ENCODE measurements around the gene P4HB. TPM values are rescaled to one million over a fixed set of nuclear protein-coding genes. Genes with fewer than 3 reads are reported as not detected.

Gene P4HB
- total and polyA plus RNA-seq, 2 experiments from 2014 or later: 206 to 620 TPM

- H3K27ac Mint-ChIP-seq: no peak overlapping the region
- Histone ChIP-seq H3K27ac (ENCODE audit: low read depth) (no peak overlapping the region), H3F3A (replicated peaks; ENCODE audit: low read depth) (0 out of 2 replicates have a peak, but pooled peaks cover 7% of the 10 kb centered on the region), H3K4me2 (no peak overlapping the region), H3K9me2 (ENCODE audit: insufficient read depth) (no peaks in the 10 kb centered on the region), H4K20me1 (replicated peaks; ENCODE audit: insufficient read depth) (peaks cover 6% of the 10 kb centered on the region; the same call in 1 of the 2 replicates), H3K79me2 (replicated peaks; ENCODE audit: insufficient read depth) (no peaks in the 10 kb centered on the region), H3K4me3 (no peak overlapping the region), H3K36me3 (ENCODE audit: insufficient read depth) (no peaks in the 10 kb centered on the region), H3K27me3 (ENCODE audit: insufficient read depth) (no peaks in the 10 kb centered on the region), H2AFZ (no peak overlapping the region), H3K4me1 (ENCODE audit: insufficient read depth) (peaks cover 1% of the 10 kb centered on the region; the same call in 1 of the 2 replicates)
- ATAC-seq (no peak), DNase-seq (ENCODE audit: low spot score) (no peak)
- peaks cover 10% of the 10 kb centered on the region for H3K36me3 Mint-ChIP-seq (ENCODE audit: low read depth)
- H3K9me3 Mint-ChIP-seq: no peaks in the 10 kb centered on the region
- H3K4me1 Mint-ChIP-seq: peaks cover 2% of the 10 kb centered on the region; the same call in 1 of the 3 replicates
- TF ChIP-seq ZNF331 (CRISPR knock-in tag; IDR thresholded peaks at IDR 0.05; ENCODE audit: low read depth) (no peak), EZH2phosphoT487 (IDR thresholded peaks at IDR 0.05; ENCODE audit: unreplicated experiment) (no peak), STAT1 (IDR thresholded peaks at IDR 0.05; ENCODE audit: unreplicated experiment) (no peak), ZNF114 (CRISPR knock-in tag; IDR thresholded peaks at IDR 0.05) (no peak), JUNB (IDR thresholded peaks at IDR 0.05; ENCODE audit: unreplicated experiment) (no peak), REST (IDR thresholded peaks at IDR 0.05; ENCODE audit: unreplicated experiment) (no peak)
- no peaks in the 10 kb centered on the region for H3K27me3 Mint-ChIP-seq (ENCODE audit: insufficient read depth, low read depth, poor library complexity)
- H3K4me3 Mint-ChIP-seq: no peak overlapping the region
These were observed 21.0 kb downstream of the P4HB start for GRCh38 chr17:81839301-81839700.

- DNase-seq (ENCODE audit: low spot score) (no peak), ATAC-seq (peak; percentile 9; the same call in 2 of the 3 replicates)
- H3K9me3 Mint-ChIP-seq: no peaks in the 10 kb centered on the region
- H4K20me1 ChIP-seq (replicated peaks; ENCODE audit: insufficient read depth): peaks cover 6% of the 10 kb centered on the region; the same call in 1 of the 2 replicates
- no peak overlapping the region for H3K4me2 ChIP-seq
- H3K27me3 ChIP-seq (ENCODE audit: insufficient read depth): no peaks in the 10 kb centered on the region
- H3K36me3 Mint-ChIP-seq (ENCODE audit: low read depth): peaks cover 8% of the 10 kb centered on the region
- no peak overlapping the region for H3K4me3 ChIP-seq
- no peak overlapping the region for H3K4me3 Mint-ChIP-seq
- no peaks in the 10 kb centered on the region for H3K36me3 ChIP-seq (ENCODE audit: insufficient read depth)
- peaks cover 6% of the 10 kb centered on the region; the same call in 1 of the 2 replicates for H3K4me1 ChIP-seq (ENCODE audit: insufficient read depth)
- H3K27me3 Mint-ChIP-seq (ENCODE audit: insufficient read depth, low read depth, poor library complexity): no peaks in the 10 kb centered on the region
- H2AFZ ChIP-seq: no peak overlapping the region
- peak overlapping the region; percentile 49; the same call in 1 of the 2 replicates for H3K27ac Mint-ChIP-seq
- no peaks in the 10 kb centered on the region for H3K9me2 ChIP-seq (ENCODE audit: insufficient read depth)
- peaks cover 2% of the 10 kb centered on the region; the same call in 1 of the 3 replicates for H3K4me1 Mint-ChIP-seq
- 0 out of 2 replicates have a peak, but pooled peaks cover 2% of the 10 kb centered on the region for H3K79me2 ChIP-seq (replicated peaks; ENCODE audit: insufficient read depth)
- no peak overlapping the region for H3K27ac ChIP-seq (ENCODE audit: low read depth)
- H3F3A ChIP-seq (replicated peaks; ENCODE audit: low read depth): 0 out of 2 replicates have a peak, but pooled peaks cover 12% of the 10 kb centered on the region
- TF ChIP-seq JUNB (IDR thresholded peaks at IDR 0.05; ENCODE audit: unreplicated experiment): no peak
- no peak for TF ChIP-seq CREB1 (CRISPR knock-in tag; IDR thresholded peaks at IDR 0.05; ENCODE audit: low read depth)
- no peak for TF ChIP-seq CTCF (conservative IDR thresholded peaks at IDR 0.05; ENCODE audit: low read depth in 2 of 2)
- no peak for TF ChIP-seq STAT1 (IDR thresholded peaks at IDR 0.05; ENCODE audit: unreplicated experiment)
- TF ChIP-seq POLR2AphosphoS5 (IDR thresholded peaks at IDR 0.05; ENCODE audit: low read depth): no peak
- TF ChIP-seq EZH2 (IDR thresholded peaks at IDR 0.05; ENCODE audit: low read depth, unreplicated experiment): no peak
- TF ChIP-seq ZNF331 (CRISPR knock-in tag; IDR thresholded peaks at IDR 0.05; ENCODE audit: low read depth): no peak
These were observed 21.5 kb downstream of the P4HB start for GRCh38 chr17:81838753-81839255.

Data from GM23338 (cell line).